ENCODE results near the gene IL21R.
"Not testable (repeated sequence)": the region's sequence is repeated elsewhere in the genome, so short reads cannot be mapped to it uniquely, and the experiment has no call there.

IL21R gene

DNA sequence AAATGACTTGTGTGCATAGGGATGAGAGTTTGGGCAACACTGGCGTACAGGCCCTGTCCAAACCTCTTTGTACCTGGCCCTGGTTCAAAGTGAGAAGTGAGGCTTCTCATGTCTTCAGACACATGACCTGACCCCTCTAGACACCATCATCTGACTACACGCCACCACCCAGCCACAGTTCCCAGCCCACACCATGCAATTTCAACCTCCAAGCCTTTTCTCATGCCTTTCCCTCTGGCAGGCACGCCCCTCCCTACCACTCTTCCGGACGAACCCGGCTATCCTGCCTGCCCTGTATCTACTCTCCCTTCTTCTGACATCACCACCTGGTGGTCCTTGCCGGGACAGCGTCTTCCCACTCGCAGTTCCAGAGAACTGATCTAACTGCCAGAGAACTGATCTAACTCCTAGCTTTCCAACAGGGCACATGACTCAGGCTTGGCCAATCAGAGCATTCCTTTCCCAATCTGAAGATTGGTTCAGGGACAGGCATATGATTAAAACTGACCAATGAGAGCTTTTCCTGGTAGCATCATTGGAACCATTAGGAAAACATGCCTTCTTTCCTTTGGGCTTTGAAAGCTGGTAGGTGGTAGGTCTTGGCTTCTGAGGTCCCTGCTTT is 27.1 kb upstream of the IL21R start:
- peak; percentile 82 for DNase-seq (ENCODE audit: low spot score)

DNA sequence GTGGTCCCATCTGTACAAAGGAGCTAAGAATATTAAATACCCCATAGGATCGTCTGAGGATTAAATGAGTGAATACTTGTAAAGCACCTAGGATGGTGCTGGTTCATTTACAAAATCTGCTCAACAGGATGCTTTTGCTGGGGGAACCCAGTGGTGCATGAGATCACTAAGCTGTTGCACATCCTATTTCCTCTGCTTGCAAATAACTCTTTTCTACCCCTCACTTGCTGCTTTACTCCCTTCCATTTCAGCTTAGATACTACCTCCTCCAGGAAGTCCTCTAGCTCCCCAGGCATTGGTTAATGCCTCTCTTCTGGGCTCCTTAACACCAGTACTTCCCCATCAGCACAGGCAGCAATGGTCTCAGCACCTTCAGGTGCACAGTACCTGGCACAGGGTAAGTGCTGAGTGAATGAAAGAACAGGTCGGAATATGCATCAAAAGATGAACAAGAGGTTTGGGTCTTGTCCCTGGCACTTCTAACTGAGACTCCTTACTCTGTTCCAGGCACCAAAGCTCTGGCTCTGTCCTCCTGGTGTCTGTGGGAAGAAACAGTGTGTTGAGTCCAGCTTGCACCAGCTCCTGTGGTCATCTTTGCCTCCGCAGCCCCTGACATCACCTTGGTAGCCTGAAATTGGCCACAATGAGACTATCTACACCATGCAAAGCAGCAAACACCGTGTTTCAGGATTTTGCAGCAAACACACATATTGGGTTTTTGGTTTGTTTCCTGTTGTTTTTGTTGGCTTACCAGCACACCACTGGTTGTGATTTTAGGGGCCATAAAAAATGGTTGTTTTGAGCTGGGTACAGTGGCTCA is 24.1 kb upstream of the IL21R start:
- no peak for DNase-seq (ENCODE audit: low spot score)

DNA sequence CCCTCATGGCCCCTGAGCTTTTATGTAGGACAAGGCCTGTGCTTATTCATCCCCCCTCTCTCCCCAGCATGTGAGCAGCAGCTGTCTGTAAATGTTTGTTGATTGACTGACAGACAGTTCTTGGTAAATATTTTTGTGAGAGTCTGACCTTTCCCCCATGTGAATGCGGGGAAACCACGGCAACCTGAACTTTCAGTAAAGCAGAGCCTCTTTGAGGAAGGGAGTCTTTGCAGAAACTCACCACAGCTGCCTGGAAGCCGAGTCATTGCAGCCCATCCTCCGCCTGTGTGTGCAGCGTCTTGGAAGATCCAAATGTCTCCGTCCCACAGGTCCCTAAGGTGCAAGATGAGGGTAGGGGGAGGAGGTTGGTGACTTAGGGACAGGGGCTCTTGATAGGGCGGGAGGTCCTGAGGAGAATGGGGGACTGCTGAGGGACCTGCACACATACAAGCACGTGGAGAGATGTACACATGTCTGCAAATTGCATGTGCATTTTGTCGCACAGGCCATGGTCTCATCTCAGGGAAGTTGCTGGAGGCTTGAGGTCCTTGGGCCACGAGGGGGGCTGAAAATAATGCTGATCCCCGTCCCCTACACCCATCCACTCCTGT is 23.0 kb upstream of the IL21R start:
- no peak for DNase-seq (ENCODE audit: low spot score)

DNA sequence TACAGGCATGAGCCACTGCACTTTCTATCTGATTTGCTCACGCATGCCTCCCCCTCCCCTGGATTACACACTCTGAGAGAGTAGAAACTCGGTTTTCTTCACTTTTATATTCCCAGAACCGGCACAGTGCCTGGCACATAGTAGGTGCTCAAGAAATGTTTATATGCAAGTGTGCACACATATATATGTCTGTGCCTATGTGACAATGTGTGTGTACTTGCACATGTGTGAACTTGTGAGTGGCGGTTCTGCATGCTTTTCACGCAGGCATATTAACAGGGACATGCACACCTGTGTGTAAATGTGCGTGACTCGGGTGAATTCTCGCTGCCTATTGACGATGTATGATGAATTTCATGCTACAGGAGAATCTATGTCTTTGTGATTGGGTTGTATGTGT is 22.1 kb upstream of the IL21R start:
- DNase-seq (ENCODE audit: low spot score): no peak

DNA sequence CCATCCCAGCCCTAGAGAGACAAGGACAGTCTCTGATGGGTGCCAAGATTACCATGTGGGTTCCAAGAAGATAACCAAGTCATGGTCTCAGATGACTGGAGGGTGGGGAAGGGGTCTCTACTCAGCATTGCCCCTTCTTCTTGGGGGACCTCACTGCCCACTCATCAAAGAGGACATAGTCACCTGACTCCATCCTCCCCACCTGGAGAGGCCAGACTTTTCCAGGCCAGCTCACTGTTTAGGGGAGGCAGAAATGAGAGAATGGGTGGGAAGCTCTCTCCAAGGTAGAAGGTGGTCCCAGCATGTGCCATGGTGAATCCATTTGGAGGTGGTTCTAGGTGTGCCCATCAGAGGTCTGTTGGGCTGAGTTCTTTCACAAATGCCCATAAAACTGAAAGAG is 20.7 kb upstream of the IL21R start:
- DNase-seq (ENCODE audit: low spot score): no peak

GRCh38 chr16:27381974-27382855 is 19.8 kb upstream of the IL21R start:
- DNase-seq (ENCODE audit: low spot score): no peak

GRCh38 chr16:27383556-27384243 is 18.3 kb upstream of the IL21R start:
- no peak for DNase-seq (ENCODE audit: low spot score)

GRCh38 chr16:27384425-27384824 is 17.5 kb upstream of the IL21R start:
- no peak for DNase-seq (ENCODE audit: low spot score)

GRCh38 chr16:27385398-27385797 is 16.6 kb upstream of the IL21R start:
- DNase-seq (ENCODE audit: low spot score): no peak

GRCh38 chr16:27386674-27387073 is 15.3 kb upstream of the IL21R start:
- no peak for DNase-seq (ENCODE audit: low spot score)

- DNase-seq (ENCODE audit: low spot score): peak; percentile 18
Measured at GRCh38 chr16:27387724-27388123, 14.2 kb upstream of the IL21R start.

- no peak for DNase-seq (ENCODE audit: low spot score)
Measured at GRCh38 chr16:27389272-27389961, 12.6 kb upstream of the IL21R start.

DNA sequence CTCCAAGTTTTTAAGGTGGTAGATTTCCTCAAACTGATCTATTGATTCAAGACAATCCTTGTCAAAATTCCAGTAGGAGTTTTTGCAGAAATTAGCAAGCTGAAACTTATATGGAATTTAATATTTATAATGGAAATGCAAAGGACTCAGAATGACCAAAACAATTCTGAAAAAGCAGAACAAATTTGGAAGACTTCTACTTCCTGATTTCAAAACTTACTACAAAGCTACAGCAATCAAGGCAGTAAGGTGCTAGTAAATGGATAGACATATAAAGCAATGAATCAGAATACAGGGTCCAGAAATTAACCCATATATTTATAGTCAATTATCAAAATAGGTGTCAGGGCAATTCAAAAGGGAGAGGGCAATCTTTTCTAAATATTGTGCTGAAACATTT is 11.8 kb upstream of the IL21R start:
- DNase-seq (ENCODE audit: low spot score): no peak

GRCh38 chr16:27392671-27393070 is 9.3 kb upstream of the IL21R start:
- DNase-seq (ENCODE audit: low spot score): no peak

DNA sequence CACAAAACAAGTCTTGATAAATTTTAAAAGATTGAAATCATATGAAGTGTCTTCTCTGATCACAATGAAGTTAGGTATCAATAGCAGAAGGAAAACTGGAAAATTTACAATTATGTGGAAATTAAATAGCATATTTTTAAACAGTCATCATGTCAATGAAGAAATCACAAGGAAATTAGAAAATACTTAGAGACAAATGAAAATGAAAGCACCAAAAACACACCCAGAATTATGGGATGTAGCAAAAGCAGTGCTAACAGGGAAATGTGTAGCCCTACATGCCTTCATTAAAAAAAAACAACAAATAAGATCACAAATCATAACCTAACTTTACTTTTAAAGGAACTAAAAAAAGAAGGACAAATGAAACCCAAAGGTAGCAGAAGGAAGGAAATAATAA is 7.5 kb upstream of the IL21R start:
- DNase-seq (ENCODE audit: low spot score): no peak

DNA sequence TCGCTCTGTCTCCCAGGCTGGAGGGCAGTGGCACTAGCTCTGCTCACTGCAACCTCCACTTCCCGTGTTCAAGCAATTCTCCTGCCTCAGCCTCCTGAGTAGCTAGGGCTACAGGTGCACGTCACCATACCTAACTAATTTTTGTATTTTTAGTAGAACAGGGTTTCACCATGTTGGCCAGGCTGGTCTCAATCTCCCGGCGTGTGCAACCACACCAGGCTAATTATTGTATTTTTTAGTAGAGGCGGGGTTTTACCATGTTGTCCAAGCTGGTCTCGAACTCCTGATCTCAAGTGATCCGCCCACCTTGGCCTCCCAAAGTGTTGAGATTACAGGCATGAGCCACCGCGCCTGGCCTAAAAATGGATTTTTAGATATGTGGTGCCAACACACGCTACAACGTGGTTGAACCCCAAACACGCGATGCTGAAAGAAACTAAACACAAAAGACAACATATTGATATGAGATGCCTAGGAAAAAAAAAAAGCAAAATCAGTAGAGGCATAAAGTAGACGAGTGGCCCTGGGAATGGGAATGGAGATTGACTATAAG is 3.6 kb upstream of the IL21R start:
- DNase-seq (ENCODE audit: low spot score): not testable (repeated sequence)

DNA sequence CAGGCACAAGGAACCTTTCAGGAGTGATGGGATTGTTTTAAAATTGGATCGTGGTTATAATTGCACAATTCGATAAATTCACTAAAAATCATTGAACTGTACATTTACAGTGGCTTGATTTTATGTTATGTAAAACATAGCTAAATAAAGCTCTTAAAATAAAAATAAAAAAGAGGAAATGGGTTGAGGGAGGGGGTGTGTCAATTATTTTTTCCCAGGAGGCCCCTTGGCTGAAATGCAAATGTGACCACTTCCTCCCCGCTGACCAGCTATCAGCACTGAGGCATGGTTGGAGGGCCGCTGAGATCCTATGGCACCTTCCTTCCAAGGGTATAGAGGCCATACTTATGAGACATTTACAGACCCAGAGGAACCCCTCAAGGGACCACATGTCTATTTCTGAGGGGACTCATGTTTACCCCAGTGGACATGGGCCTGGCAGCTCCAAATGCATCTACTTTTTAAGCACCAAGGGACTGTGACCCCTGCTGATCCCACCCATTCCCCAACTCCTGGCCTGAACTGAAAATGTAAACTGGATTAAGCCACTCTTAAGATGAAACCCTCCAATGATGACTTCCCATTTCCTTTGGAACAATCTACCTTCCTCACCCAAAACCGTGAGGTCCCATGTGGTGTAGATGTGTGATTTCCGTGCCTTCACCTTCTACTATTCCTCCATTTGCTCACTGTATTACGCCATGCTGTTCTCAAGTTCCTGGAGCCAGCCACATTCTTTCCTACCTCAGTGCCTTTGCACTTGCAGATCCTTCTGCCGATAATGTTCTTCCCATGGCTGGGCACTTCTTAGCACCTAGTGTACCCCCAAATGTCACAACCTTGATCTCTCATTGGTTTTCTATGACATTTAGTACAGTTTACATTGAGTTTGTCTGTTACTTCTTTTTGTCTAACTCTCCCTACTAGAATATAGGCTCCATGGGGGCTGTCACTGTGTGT is 2.8 kb upstream of the IL21R start:
- DNase-seq (ENCODE audit: low spot score): no peak

GRCh38 chr16:27399969-27400368 is 2.0 kb upstream of the IL21R start:
- DNase-seq (ENCODE audit: low spot score): no peak

DNA sequence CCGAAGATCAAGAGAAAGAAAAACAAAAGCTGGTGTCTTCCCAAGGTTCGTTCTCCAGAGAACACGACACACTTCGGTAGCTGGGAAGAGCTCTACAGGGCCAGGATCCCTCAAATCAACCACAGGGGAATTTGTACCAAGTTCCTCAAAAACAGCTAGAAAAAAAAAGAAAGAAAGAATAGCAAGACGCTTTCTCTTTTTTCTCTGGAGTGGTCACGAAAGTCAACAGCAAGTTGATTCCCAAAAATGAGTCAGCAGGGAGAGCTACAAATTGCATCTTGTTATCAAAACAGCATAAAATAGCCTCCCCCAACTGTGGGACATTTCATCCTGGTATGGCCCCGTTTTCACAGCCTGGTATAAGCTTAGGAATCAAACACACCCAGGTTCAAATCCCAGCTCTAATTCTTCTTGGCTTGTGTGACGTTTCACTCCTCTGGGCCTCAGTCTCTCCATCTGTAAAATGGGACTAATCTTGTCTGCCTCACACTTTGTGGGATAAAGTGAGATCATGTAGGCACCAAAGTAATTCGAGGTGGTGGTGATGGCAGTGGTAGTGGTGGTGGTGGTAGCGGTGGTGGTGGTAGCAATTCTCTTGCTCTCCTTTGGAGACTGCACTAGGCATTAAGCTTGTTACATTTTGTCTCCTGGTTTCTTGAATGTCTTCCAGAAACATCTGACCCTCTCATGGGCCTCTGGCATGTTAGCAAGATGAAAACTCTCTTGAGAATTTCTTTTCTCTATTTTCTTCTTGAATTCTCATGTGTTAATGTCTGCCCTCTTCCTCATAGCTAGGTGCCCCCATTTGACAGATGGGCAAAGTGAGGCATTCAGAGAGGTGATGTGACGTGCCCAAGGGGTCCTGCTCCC is 988 bp upstream of the IL21R start:
- DNase-seq (ENCODE audit: low spot score): peak; percentile 56
